Midbrain (tissue), 1 donor: ENCODE measurements around the gene RPRD1B.
"Not testable (repeated sequence)": the region's sequence is repeated elsewhere in the genome, so short reads cannot be mapped to it uniquely, and the experiment has no call there.

ENCODE experiments used
- DNase-seq: peaks from one replicate; lab custom pipeline; 2025; lab: John Stamatoyannopoulos, UW

RPRD1B gene

DNA sequence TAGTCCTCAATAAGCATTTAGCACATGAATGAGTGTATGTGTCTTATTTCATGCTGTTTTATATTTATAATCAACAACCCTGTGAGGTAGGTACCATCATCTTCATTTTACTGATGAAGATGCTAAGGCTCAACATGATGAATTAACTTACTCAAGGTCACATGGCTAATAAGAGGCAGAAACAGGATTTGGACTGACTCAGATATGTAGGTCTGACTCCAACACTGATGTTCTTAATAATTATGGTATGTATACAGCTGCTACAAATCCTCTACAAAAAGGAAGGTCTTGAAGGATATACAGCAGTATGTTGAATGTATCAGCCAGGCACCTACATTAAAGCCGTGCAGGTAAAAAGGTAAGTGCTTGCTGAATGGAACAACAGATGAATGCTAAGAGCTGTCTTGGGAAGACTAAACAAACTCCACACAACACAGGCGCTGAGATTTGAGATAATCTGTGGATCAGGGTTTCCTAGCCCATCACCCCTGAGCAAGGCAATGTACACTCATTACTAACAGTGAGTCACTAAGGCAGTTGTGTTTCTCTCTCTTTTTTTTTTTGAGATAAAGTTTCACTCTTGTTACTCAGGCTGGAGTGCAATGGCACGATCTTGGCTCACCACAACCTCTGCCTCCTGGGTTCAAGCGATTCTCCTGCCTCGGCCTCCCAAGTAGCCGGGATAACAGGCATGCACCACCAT lies 32.2 kb upstream of the RPRD1B start:
- no peak for DNase-seq

- DNase-seq = no peak
Measured at GRCh38 chr20:38001981-38002380, 31.6 kb upstream of the RPRD1B start.

- no peak for DNase-seq
Measured at GRCh38 chr20:38002422-38002821, 31.1 kb upstream of the RPRD1B start.

- no peak for DNase-seq
Measured at GRCh38 chr20:38004416-38004815, 29.1 kb upstream of the RPRD1B start.

- no peak for DNase-seq
Measured at GRCh38 chr20:38005903-38006302, 27.6 kb upstream of the RPRD1B start.

- no peak for DNase-seq
Measured at GRCh38 chr20:38007526-38007925, 26.0 kb upstream of the RPRD1B start.

DNA sequence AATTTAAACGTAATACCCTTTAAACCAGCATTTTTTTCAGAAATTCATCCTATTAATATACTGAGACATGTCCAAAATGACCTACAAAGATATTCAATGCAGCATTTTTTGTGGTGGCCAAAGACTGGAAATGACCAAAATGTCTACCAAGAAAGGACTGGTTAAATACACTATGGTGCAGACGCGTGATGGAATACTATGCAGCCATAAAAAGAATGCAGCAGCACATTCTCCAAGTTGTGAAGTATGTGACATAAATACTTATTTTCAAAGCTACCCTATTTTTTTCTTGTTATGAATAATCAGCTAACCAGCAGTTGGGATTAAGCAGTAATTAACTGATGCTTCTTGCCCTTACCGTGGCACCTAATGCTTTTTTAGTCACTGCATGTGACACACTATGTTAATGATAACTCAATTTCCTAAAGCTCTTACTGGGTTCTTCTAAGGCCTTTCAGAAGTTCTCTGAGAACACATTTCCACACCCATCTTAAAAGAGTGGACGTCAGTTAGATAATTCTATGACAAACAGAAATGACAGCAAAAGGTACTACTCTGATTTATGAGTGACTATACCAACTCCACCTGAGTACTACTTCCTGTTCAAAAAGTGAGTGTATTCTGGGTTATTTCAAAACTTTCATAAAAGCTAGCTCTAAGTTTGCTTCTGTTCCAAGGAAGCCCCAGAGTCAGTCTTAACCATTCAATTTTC lies 25.2 kb upstream of the RPRD1B start:
- no peak for DNase-seq

- not testable (repeated sequence) for DNase-seq
Measured at GRCh38 chr20:38009416-38009815, 24.1 kb upstream of the RPRD1B start.

GRCh38 chr20:38011696-38012095 lies 21.9 kb upstream of the RPRD1B start:
- DNase-seq = no peak

DNA sequence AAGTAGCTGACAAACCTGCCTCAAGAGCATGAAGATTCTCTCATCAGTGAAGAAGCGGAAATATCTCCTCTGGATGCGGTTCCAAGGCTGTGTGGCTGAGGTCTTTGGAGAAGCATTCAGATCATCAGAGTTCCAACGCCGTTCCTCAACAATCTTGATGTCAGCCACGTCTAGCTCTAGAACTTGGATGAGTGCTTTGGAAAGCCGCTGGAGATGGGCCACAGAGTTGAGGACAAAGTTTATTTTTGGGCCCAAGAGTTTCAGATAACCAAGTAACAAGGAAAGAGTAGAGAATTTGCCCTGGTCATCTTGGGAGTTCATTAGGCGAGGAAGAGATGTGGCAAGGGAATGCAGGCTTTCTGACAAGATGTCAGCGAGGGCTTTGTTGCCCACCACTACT lies 21.2 kb upstream of the RPRD1B start:
- DNase-seq = no peak

DNA sequence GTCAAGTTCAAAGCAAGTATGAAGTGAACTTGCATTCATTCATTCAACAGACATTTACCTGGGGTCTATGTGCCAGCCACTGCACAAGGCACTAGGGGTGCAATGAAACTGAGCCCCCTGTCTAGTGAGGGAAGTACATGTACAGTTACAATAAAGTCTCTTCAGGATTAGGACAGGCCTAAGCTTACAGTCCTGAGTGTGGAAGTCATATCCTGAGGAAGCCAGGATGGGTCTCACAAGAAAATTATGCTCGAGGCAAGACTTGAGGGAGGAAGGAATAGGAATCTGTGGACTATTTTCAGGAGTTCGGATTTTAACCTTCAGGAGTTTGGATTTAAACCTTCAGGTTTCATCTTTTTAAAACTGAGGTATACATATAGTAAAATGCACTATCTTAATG lies 19.7 kb upstream of the RPRD1B start:
- no peak for DNase-seq

DNA sequence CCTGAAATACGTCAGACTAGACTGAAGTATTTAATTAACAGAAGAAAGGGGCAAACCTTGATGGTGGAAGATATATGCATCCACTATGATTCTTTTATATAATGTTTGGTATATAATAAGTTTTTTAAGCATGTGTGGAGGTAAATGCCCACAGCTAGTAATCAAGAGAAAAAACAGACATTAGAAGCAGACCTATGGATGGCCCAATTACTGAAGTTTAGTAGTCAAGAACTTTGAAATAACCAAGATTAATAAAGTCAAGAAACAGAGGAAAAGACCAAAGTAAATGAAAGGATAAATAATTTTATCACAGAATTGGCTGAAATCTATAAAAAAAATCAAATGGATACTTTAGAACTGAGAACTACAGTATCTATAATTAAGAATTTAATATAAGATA lies 15.6 kb upstream of the RPRD1B start:
- DNase-seq = no peak

DNA sequence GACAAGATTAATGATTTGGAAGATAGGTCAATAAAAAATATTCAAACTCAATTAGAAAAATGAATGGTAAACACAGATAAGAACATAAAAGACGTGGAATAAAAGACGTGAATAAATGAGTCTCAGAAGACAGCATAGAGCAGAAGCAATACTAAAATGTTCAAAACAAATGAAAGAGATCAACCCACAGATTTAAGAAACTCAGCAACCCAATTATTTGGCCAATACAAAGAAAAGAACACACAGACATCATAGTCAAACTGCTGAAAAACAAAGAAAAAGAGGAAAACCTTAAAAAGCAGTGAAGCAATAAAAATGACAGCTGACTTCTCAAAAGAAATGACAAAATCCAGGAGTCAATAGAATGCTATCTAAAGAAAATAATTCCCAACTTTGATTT lies 15.2 kb upstream of the RPRD1B start:
- DNase-seq = no peak

DNA sequence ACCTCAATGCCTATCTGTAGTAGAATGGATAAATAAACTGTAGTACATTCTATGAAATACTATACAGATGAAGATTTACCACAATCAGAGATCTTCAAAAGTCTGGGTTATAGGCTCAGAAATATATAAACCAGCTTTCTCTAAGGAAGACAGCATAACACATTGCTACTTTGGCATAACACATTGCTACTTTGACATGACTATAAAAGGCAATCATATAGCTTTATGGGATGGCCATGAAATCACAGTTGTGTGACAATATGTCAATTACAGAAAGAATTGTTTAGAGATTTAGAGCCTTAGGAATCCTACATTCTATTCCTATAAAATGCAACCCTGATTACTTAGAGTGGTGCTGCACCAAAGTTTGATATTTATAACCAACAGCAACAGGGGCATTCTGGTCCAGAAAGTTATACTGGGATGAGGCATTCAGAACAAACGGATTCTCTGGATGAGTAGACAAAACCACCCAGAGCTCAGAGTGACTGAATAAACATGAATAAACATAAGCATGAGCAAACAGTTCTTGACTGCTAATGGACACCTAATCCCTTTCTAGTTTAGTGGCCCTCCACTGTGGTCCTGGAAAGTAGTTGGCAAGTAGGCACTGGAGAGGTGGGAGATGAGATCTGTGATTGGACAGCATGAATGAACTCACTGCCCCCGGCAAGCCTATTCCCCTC lies 12.3 kb upstream of the RPRD1B start:
- no peak for DNase-seq

DNA sequence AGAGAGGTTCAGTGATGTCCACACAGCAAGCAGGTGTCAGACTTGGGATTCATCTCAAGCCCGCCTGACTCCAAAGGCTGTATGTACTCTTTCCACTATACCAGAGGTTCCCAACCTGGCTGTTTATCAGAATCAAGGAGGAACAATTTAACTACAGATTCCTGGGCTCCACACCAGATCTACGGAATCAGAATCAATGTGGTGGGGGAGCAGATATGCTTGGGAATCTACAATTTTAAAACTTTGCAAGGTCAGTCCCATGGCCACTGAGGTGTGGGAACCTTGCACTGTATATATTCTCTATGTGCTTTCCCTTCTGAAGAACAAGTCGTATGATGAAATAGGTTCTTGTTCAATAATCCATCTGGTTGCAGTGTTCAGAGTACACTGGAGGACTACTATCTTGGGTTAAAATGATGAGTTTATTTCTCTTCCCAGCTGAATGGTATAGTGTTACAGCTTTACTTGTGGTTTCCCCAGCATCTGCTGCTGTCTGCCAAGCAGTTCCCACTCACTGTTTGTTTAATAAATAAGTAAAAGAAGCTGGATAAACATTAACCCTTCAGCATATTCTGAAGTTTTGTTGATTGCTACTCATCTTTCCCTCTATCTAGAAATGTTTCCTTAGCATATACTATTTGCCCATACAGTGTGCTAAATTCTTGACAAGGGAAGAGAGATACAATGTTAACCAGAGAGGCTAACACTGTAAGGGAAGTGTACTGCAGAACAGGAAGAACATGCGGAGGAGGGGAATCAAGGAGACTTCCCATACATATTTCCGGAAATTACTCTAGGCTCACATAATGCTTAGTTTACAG lies 10.2 kb upstream of the RPRD1B start:
- no peak for DNase-seq

DNA sequence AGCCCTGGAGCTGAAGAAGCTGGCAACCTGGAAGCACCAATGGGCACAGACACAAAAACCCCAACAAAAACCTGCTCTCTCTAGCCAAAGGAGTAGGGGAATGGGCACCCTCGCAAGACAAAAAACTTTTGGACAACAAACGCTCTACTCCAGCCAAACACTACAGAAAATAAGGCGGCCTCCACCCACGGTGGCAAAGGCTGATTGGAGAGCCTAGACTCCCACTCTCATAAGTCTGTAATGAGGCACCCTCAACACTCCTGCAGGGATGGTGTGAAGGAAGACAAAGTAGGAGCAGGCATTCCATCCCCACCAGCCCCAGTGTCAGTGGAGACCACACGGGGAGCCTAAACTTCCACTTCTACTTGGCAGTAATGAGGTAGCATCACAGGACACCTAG lies 9.1 kb upstream of the RPRD1B start:
- no peak for DNase-seq

GRCh38 chr20:38029453-38029852 lies 4.1 kb upstream of the RPRD1B start:
- DNase-seq = no peak

- DNase-seq = no peak
Measured at GRCh38 chr20:38031957-38032356, 1.6 kb upstream of the RPRD1B start.

DNA sequence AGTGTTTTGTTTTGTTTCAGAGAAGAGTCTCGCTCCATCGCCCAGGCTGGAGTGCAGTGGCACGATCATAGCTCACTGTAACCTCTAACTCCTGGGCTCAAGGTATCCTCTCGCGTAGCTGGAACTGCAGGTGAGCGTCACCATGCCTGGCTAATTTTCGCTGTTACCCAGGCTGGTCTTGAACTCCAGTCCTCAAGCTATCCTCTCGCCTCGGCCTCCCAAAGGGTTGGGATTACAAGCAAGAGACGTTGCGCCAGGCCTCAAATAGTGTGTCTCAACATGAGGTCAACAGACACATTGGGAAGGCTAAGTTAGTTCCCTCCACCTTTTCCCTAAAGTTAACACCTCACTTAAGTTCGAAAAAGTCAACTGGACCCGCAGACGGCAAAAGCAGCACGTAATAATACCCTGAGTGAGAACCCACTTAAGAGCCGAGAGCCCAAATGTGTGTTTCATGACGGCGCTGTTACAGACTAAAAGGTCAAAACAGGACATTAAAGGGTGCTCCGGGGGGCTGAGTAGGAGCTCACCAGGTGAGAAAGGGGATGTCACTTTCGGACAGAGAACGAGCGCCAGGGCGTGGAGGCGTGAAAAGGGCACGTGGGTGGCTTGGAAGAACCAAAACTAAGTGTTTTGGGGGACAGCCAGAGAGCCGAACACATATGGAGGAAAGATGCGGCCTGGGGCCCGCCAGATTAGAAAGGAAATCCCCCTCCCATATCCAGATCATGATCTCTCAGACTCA lies 789 bp upstream of the RPRD1B start:
- DNase-seq = no peak

DNA sequence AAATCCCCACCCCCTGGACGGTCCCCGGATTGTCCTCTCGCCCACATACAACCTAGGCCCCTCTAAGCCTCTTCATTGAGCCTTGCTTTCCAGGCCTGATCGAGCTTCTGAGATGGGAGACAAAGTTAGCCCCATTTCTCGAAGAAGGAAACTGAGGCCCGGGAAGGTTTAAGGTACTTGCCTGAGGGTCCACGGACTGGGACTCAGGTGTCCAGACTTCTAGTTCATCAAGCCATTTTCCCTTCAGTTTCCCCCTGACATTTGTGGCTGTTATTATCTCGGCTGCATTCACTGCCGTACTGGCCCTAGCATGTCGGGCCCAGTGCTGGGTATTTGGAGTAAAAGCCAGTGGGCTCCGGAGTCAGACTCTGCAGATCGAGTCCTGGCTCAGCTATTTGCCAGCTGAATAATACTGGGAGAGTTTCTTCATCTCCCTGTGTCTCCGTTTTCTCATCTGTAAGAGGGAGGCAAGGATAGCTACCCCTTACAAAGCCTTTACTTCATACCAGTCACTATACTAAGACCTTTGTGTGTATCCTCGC lies 633 bp downstream of the RPRD1B start:
- no peak for DNase-seq

DNA sequence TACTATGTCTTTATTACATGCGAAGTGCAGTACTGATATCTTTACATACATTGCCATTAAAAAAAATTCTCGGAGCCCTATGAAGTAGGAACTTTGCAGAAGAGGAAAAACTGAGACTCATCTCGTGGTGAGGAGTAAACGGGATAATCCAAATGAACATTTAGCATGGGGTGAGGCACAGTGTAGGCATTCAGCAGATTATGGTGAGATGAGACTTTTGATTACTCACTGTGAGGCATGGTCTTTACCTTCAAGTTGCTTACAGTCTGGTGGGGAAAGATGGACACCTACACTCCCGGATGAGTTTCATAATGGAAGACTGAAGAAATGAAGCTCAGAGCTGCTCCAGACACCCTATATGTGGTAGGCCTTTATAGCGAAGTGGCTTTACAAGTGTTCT lies 1.4 kb downstream of the RPRD1B start:
- no peak for DNase-seq
